ENCODE measurements around the gene SNTN.

Gene SNTN

GRCh38 chr3:63674586-63674985, 22.1 kb downstream of the SNTN start:
- DNase-seq (ENCODE audit: low spot score) = no peak

DNA sequence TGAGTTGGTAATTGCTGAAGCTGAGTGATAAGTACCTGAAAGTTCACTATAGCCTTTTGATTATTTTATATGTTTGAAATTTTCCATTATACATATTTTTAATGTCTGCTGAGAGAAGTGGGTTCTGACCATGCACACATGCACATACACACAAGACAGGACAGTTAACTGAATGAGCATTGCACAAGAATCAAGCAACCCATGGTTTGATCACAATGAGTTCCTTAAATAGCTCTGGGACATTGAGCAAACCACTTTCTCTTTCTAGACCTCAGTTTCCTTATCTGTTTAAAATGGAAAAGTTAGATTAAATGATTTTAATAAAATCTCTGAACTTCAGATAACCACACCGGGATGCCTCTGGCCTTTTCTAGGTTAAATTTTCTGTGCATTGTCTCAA, 26.7 kb downstream of the SNTN start:
- DNase-seq (ENCODE audit: low spot score) = no peak

DNA sequence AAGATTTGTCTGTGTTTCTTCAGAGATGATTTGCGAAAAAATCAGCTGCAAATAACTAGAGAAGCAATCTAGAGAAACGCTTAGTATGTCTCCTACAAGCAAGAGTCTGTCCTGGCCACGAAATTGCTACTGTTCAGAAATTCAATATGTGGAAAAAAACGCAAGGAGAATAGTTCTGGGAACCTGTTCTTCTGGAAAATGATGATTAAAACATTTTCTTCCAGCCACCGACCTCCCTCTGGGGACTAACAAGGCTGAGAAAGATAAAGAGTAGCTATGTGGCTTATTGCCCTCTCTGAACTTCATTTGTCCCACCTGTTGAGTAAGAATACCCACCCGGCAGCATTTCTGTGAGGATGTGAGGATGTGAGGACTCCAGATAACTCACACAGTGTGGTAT, 31.6 kb downstream of the SNTN start:
- no peak for DNase-seq (ENCODE audit: low spot score)

- no peak for DNase-seq (ENCODE audit: low spot score)
These were observed 32.9 kb downstream of the SNTN start for GRCh38 chr3:63685340-63685739.

GRCh38 chr3:63687278-63688225, 35.1 kb downstream of the SNTN start:
- DNase-seq (ENCODE audit: low spot score) = no peak

DNA sequence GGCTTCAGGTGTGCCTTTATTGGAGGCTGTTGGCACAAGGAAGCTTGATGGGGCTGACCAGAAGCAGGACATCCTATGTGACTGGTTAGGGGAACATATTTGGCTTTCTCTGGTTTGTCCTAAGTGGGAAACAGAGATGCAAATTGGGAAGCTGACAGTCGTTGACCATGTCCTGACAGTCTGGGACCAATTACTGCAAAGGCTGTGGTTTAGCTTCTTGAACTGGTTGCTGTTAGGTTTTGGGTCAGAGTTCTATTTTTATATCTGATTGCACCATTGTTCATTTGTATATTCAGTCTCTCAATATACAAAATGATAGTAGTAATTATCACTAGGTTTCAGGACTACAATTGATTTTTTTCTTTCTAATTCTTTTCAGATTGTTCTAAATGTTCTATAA, 36.8 kb downstream of the SNTN start:
- no peak for DNase-seq (ENCODE audit: low spot score)

GRCh38 chr3:63693351-63693750, 40.9 kb downstream of the SNTN start:
- DNase-seq (ENCODE audit: low spot score) = no peak

DNA sequence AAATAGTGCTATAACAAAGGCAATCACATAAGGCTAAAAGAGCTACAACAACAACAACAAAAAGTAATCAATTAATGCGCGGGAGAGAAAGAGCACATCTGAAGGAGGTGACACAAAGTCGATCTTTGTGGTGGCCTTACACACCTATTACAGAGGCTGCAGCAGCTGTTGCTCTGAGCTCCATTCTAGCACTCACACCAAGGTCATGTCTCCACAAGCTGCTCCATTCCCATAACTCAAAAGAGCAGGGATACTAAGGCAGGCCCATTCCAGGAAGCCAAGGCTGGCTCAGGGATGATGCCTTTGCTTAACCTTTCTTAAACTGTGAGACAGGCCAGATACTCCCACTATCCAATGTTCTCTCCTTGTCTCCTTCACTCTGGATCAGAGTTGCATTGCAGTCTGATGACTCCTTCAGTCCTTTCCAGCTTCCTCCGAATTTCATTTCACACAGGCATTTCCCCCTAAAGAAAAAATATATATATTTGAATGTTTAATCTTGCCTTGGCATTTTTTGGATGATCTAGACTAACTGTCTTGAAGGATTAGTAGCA, 52.7 kb downstream of the SNTN start:
- no peak for DNase-seq (ENCODE audit: low spot score)

GRCh38 chr3:63706321-63707085, 54.0 kb downstream of the SNTN start:
- DNase-seq (ENCODE audit: low spot score) = no peak

GRCh38 chr3:63707731-63708130, 55.3 kb downstream of the SNTN start:
- no peak for DNase-seq (ENCODE audit: low spot score)

DNA sequence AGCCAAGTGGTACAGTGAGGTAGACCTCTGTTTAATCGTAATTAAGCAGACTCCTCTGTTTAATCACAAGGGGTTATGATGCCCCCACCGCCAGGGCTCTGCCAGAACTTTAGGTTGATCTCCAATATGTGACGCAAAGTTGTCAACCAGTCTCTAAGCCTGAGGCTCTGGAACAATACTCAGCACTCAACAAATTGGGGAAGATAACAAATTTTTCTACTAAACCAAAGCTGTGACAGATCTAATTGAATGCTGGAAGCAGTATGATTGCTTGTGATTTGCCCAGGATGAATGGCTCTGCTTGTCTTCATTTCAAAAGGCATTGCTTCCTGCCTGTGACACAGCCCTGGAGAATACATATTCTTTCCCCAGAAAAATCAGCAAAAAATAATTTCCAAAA, 57.1 kb downstream of the SNTN start:
- DNase-seq (ENCODE audit: low spot score) = no peak
